Right atrium auricular region (tissue), 2 donors: ENCODE data around the gene FBH1. TPM values are rescaled to one million over a fixed set of nuclear protein-coding genes. Genes with fewer than 3 reads are reported as not detected.

ENCODE experiments used
- DNase-seq: peaks from one replicate; pipeline ENCODE4 v3.0.0-alpha.2; 2019; ENCODE audit warnings: low spot score
- H3K27ac ChIP-seq, 2 donors: fragments of 200-600 bp; sonication (generic); 1 replicate in 1 of 2; 2 replicates in 1 of 2; pipeline ENCODE4 v1.5.1; 2016 to 2019
- H3K27me3 ChIP-seq, 2 donors: fragments of 200-600 bp; sonication (generic); one replicate each; pipeline versions ENCODE4 v1.5.1 to v1.6.0; 2017 to 2019
- H3K36me3 ChIP-seq: fragments of 200-600 bp; sonication (generic); one replicate; pipeline ENCODE4 v1.5.1; 2016
- H3K4me1 ChIP-seq, 2 donors: fragments of 200-600 bp; sonication (generic); one replicate each; pipeline versions ENCODE4 v1.5.1 to v1.6.0; 2017 to 2019
- H3K4me3 ChIP-seq, 2 donors: fragments of 200-600 bp; sonication (generic); 1 replicate in 1 of 2; 2 replicates in 1 of 2; pipeline ENCODE4 v1.5.1; 2017 to 2019; ENCODE audit warnings: mild to moderate bottlenecking in 1 of 2, moderate library complexity in 1 of 2
- H3K9me3 ChIP-seq, 2 donors: fragments of 200-600 bp; sonication (generic); one replicate each; pipeline ENCODE4 v1.5.1; 2019
- total RNA-seq, 2 donors: library from RNA; depleted of rRNA; stranded (reverse); fragments of >200 nt; gene quantifications; one replicate each; pipeline ENCODE4 v1.1.0, GENCODE V29; 2016
- TF ChIP-seq, protein P1 (sequence below), 2 donors: fragments of 200-600 bp; sonication (generic); IDR thresholded peaks; one replicate each; pipeline ENCODE4 v1.5.1; 2019; ENCODE audit warnings: antibody characterized with exemption in 2 of 2

Gene FBH1
- total RNA-seq, 2 donors from 2014 or later = 68.7 to 93.4 TPM

DNA sequence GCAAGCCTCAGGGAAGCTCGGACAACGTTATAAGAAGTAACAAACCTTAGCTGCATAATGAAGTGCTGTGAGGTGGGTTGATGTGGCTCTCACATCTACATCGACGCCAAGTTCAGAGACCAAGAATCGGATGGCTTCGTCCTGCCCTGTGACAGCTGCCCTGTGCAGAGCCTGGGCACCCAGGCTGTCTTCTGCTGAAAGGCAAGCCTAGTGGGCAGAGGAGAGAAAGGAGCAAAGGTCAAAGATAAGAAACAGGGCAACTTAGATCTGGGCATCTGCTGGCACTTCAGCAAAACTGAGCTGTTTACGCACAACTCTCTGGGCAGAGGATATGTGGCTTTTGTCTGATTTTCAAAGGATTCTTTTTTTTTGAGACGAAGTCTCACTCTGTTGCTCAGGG, 7.1 kb upstream of the FBH1 start:
- no peaks in the 10 kb centered on the region for H3K27me3 ChIP-seq
- TF ChIP-seq, protein P1, sequence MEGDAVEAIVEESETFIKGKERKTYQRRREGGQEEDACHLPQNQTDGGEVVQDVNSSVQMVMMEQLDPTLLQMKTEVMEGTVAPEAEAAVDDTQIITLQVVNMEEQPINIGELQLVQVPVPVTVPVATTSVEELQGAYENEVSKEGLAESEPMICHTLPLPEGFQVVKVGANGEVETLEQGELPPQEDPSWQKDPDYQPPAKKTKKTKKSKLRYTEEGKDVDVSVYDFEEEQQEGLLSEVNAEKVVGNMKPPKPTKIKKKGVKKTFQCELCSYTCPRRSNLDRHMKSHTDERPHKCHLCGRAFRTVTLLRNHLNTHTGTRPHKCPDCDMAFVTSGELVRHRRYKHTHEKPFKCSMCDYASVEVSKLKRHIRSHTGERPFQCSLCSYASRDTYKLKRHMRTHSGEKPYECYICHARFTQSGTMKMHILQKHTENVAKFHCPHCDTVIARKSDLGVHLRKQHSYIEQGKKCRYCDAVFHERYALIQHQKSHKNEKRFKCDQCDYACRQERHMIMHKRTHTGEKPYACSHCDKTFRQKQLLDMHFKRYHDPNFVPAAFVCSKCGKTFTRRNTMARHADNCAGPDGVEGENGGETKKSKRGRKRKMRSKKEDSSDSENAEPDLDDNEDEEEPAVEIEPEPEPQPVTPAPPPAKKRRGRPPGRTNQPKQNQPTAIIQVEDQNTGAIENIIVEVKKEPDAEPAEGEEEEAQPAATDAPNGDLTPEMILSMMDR (IDR thresholded peaks at IDR 0.05) = no peak
- H3K4me1 ChIP-seq = peaks cover 0 to 4% of the 10 kb centered on the region in 2 donors
- no peak overlapping the region for H3K27ac ChIP-seq
- no peak for DNase-seq
- H3K4me3 ChIP-seq = no peak overlapping the region
- H3K36me3 ChIP-seq = peaks cover 47% of the 10 kb centered on the region
- H3K9me3 ChIP-seq = no peaks in the 10 kb centered on the region

DNA sequence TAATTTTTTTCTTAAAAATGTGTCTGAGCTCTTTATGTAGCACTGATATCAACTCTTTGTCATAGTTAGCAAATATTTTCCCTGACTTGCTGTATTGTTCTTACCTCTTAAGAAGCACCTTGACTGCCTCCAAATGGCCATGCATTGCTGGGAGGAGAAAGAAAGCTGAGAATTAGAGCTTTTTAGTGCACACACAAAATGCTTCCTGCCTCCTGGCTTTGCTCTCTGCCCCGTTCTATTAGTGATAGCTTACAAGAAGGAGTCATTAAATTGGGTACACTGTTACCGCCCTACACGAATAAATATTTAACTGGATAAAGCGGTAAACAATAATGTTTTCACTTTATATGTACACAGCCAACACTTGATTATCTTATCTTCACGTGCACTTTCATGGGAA, 4.4 kb upstream of the FBH1 start:
- no peak for DNase-seq
- H3K36me3 ChIP-seq = peaks cover 37% of the 10 kb centered on the region
- TF ChIP-seq, protein P1 (IDR thresholded peaks at IDR 0.05) = no peak
- no peaks in the 10 kb centered on the region for H3K9me3 ChIP-seq
- no peak overlapping the region for H3K27ac ChIP-seq
- no peak overlapping the region for H3K4me3 ChIP-seq
- H3K4me1 ChIP-seq = peaks cover 0 to 15% of the 10 kb centered on the region in 2 donors
- no peaks in the 10 kb centered on the region for H3K27me3 ChIP-seq

DNA sequence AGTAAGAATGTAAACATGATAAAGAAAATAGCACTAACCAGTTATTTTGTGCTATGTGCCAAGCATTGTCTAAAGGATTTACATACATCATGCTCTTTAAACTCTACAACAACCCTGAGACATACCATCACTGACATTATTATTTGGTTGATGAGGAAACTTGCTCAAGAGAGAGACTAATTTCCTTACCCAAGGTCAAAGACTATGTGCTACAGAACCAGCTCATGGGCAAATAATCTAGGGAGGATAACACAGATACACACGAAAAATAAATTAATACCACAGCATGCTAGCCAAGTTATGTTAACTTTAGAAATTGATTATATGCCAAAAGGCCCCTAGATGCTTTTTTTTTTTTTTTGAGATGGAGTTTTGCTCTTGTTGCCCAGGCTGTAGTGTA, 3.0 kb upstream of the FBH1 start:
- peaks cover 27% of the 10 kb centered on the region for H3K36me3 ChIP-seq
- H3K27ac ChIP-seq = no peak overlapping the region
- no peak for DNase-seq
- H3K4me1 ChIP-seq = peaks cover 0 to 28% of the 10 kb centered on the region in 2 donors
- H3K9me3 ChIP-seq = no peaks in the 10 kb centered on the region
- no peaks in the 10 kb centered on the region for H3K27me3 ChIP-seq
- H3K4me3 ChIP-seq = no peak overlapping the region
- TF ChIP-seq, protein P1 (IDR thresholded peaks at IDR 0.05) = no peak

DNA sequence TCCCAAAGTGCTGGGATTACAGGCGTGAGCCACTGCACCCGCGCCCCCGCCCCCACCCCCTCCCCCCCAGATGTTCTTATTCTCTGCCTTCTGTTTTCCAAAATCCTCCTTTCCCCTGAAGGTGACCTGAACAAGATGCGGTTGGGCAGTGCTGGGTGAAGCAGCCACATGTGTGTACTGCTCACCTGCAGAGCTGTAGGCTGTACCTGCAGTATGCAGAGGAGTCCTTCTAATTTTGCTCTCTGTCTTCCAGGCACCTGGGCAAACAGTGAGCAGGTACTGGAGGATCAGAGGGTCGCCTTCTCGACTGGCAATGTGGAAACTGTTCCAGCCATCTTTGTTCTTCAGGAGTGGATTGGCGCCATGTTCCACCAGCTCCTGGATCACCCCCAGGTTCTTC, 2.4 kb upstream of the FBH1 start:
- H3K27me3 ChIP-seq = no peaks in the 10 kb centered on the region
- no peak overlapping the region for H3K27ac ChIP-seq
- H3K9me3 ChIP-seq = no peaks in the 10 kb centered on the region
- H3K36me3 ChIP-seq = peaks cover 22% of the 10 kb centered on the region
- DNase-seq = no peak
- no peak overlapping the region for H3K4me3 ChIP-seq
- H3K4me1 ChIP-seq = peaks cover 0 to 34% of the 10 kb centered on the region in 2 donors
- TF ChIP-seq, protein P1 (IDR thresholded peaks at IDR 0.05) = no peak

DNA sequence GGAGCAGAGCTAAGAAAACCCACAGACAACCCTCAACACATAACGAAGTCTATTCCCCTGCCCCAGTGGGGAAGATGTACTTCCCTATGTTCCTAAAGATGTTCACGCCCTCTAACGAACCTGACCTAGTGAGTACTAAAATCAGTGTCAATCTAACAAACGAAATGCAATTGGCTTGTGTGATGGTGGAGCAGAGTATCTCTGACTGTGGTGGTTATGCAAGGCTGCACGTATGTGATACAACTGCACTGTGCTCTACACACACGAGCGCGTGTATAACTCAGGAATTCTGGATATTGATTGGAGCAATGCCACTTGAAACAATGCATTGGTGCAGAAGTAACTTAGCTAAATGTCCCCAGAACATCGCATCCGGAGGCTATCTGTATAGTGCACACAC, 1.7 kb upstream of the FBH1 start:
- no peak for DNase-seq

More for the DNA sequence above, 1.7 kb upstream of the FBH1 start:
- Histone ChIP-seq H3K36me3 (peaks cover 16% of the 10 kb centered on the region), H3K4me1 (peaks cover 0 to 41% of the 10 kb centered on the region in 2 donors), H3K27me3 (no peaks in the 10 kb centered on the region), H3K27ac (peak overlapping the region in 1 of 2 donors; percentile 86), H3K4me3 (peak overlapping the region; percentile 83 to 86), H3K9me3 (no peaks in the 10 kb centered on the region)
- TF ChIP-seq, protein P1 (IDR thresholded peaks at IDR 0.05) = no peak
